Activated naive CD8-positive, alpha-beta T cell treated with anti-CD3 and anti-CD28 coated beads for 36 hours (primary cell): ENCODE data around the gene MUC2. TPM values are rescaled to one million over a fixed set of nuclear protein-coding genes. Genes with fewer than 3 reads are reported as not detected.

ENCODE experiments used
- DNase-seq: peaks from one replicate; pipeline ENCODE4 v3.0.0; 2021
- H3K27ac Mint-ChIP-seq: one replicate; pipeline ENCODE4 v1.8.0; 2022; ENCODE audit warnings: mild to moderate bottlenecking, moderate library complexity, mixed read lengths
- H3K27me3 Mint-ChIP-seq: one replicate; pipeline ENCODE4 v1.8.0; 2022; ENCODE audit warnings: mild to moderate bottlenecking, mixed read lengths
- H3K36me3 Mint-ChIP-seq: one replicate; pipeline ENCODE4 v1.8.0; 2021; ENCODE audit warnings: mild to moderate bottlenecking, mixed read lengths
- H3K4me1 Mint-ChIP-seq: one replicate; pipeline ENCODE4 v1.8.0; 2021; ENCODE audit warnings: mixed read lengths
- H3K4me3 Mint-ChIP-seq: one replicate; pipeline ENCODE4 v1.8.0; 2022; ENCODE audit warnings: mild to moderate bottlenecking, moderate library complexity, mixed read lengths
- H3K9me3 Mint-ChIP-seq: one replicate; pipeline ENCODE4 v1.8.0; 2022; ENCODE audit warnings: mixed read lengths
- total RNA-seq, 2 experiments: library from RNA; stranded (reverse); gene quantifications; one replicate each; pipeline ENCODE4 v1.2.3, GENCODE V29; 2021

The MUC2 gene
- total RNA-seq, 2 experiments from 2014 or later, result not detected

DNA sequence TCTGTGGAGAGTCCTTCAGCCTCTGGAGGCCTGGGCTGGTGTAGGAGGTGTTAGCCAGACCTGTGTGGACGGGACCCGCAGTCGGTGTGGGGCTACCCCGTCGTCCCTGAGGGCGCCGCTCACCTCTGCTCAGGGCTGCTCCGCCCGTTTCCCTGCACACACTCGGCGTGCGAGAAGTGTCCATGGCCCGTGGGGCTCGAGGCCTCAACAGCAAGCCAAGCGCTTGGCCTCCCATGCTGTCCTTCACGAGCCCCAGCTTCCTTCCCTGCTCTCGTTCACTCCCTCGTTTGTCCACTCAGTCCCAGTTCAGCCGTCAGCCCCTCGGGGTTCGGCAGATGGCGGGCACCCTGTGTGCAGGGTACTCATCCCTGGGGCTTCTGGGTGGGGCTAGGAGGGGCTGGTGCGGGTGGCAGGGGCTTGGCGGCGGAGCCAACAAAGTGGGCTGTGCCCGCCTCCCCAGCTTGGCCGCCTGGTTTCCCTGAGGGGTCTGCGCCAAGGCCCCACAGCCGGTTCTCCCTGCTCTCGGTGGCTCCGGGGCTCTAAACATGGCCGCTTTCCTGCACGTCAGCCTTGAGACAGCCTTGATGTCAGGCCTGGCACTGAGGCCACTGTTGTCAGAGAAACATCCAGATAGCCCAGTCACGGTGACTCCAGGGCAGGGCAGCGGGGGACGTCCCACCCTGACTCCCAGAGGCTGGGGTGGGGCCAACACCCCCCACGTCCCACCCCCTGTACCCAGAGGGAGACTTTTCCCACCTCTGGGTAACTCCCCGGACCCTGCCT is 41.5 kb upstream of the MUC2 start:
- Mint-ChIP-seq H3K27me3 (no peaks in the 10 kb centered on the region), H3K27ac (no peak overlapping the region), H3K36me3 (no peaks in the 10 kb centered on the region), H3K4me3 (no peak overlapping the region), H3K9me3 (no peaks in the 10 kb centered on the region), H3K4me1 (no peaks in the 10 kb centered on the region)
- no peak for DNase-seq

DNA sequence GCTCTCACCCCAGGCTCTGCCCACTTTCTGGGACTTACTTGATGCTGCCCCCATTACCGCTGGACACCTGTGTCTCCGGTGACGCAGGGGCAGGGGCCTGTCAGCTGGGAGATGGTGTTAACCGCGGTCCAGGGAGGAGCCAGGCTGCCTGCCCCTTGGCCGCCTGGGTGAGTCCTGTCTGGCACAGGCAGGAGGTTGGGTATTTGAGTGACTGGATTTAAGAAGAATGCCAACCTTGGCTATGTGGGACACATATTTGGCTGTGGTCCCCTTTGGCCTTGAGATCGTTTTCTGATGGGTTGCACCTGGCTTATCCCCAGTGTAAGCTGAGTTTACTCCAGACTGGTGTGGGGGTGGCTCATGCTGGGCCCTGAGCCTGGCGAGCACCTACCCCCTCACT is 40.7 kb upstream of the MUC2 start:
- Mint-ChIP-seq H3K27me3 (no peaks in the 10 kb centered on the region), H3K9me3 (no peaks in the 10 kb centered on the region), H3K4me1 (no peaks in the 10 kb centered on the region), H3K27ac (no peak overlapping the region), H3K36me3 (no peaks in the 10 kb centered on the region), H3K4me3 (no peak overlapping the region)
- no peak for DNase-seq

DNA sequence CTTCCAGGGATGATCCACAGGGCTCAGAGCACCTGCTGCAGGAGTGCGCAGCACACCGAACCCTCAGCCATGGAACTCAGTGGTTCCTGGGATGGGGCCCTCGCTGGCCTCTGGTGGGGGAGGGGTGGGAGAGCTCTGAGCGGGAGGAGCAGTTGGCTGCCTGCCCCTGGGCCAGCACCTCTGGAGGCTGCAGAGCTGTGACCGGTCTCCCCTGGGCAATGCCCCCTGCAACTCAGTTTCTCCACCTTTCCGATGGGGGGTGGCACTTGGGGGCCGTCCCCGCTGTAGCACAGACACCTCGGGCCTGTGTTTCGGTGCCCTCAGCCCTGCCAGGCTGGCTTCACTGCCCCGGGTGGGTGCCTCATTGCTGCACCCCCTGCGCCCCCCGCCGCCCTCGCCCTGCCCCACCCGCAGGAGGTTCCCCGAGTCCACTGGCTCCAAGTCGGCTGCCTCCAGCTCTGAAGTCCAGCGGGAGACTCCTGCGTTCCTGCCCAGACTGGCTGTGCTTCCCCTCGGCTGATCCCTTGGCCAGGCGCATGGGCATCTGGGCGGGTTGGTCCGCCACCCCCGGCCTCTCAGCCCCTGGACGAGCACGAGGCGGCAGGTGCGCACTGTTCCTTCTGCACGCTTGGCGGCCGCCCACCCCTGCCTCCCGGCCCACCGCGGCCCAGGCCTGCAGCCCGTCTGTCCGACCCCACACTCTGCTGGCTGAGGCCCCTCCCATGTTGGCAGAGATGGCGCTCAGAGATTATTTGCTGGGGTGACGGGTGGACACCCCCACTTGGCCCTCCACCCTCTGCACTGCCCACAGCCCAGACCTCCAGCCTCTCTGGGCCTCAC is 40.0 kb upstream of the MUC2 start:
- Mint-ChIP-seq H3K27me3 (no peaks in the 10 kb centered on the region), H3K9me3 (no peaks in the 10 kb centered on the region), H3K36me3 (no peaks in the 10 kb centered on the region), H3K4me1 (no peaks in the 10 kb centered on the region), H3K4me3 (no peak overlapping the region), H3K27ac (no peak overlapping the region)
- no peak for DNase-seq

DNA sequence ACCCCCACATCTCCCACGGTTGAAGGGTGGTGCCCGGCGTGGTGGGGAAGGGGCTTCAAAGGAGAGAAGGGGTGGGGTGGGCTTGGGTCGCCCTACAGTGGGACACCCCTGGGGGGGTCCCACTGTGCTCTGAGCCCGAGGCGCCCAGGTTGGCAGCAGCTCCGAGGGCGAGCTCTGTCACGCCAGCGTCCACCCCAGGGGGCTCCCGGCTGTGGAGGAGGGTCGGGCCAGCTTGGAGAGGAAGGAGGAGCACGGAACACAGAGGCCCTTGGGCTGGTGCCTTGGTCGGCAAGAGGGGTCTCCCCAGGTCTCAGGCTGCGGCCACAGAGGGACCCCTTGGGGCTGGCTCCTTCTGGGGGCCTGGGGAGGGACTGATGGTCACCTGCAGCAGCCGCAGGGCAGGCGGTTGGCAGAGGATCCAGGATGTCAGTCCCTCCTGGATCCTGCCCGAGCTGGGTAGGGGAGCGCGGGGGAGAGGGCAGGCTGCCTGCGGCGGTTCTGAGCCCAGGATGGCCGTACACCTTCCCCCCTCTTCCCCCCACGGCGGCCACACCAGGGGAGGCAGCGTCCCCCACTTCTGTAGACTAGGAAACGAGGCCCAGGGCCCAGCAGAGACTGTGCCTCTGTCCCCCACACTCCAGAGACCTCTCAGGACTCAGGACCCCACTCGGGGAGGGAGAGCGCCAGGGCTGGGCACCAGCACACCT is 38.9 kb upstream of the MUC2 start:
- Mint-ChIP-seq H3K27ac (no peak overlapping the region), H3K4me3 (no peak overlapping the region), H3K27me3 (no peaks in the 10 kb centered on the region), H3K4me1 (no peaks in the 10 kb centered on the region), H3K36me3 (no peaks in the 10 kb centered on the region), H3K9me3 (no peaks in the 10 kb centered on the region)
- no peak for DNase-seq

DNA sequence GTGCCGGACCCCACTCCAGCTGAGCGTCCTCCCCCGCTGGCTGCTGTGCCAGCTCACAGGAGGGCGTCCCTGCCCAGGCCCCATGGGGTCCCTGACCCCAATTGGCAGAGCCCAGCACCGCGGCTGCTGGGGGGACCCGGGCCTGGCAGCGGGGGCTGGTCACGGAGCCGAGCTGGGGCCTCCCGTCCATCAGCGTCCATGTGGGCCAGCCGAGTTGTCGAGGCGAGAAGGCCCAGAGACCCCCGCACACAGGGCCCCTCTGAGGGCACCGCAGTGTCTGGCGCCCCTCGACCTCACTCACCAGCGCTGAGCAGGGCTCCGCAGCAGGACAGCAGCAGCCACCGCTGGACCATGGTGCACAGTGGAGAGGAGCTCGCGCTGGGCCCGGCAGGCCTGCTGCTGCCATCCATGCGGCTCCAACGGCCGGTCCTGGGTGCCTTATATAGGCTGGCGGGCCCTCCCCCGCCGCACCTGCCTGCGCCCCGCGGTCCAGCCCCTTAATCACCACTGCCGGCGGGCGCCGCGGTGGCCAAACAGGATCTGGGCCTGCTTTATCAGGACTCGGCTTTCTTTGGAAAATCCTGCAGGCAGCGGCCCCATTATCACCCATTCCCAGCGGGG is 38.3 kb upstream of the MUC2 start, which contains the start of gene MUC6:
TSS of gene MUC6 (minus strand) at position 416 of the 621 bp plus-strand sequence. CDS start at position 353, 63 bp downstream.
- DNase-seq, result no peak
- no peaks in the 10 kb centered on the region for H3K9me3 Mint-ChIP-seq

DNA sequence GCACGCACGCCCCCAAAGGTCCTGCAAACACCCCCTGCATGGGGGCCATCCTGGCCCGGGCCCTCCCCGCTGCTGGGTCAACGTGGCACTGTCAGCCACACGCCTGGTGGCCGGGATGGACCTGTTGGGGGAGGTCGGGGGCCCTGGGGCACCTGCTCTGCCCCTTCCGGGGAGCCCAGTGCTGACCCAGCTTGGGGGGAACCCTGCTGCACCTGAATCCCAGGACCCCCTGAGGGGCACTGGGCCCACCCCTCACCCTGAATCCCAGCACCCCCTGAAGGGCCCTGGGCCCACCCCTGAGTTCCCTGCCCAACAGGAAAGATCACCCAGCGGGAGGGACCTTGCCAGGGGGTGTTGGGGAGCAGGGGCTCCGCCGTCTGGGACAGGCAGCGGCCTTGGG is 37.7 kb upstream of the MUC2 start:
- H3K9me3 Mint-ChIP-seq, result no peaks in the 10 kb centered on the region
- DNase-seq, result no peak

More for the DNA sequence above, 38.3 kb upstream of the MUC2 start, which contains the start of gene MUC6:
- Mint-ChIP-seq H3K36me3 (no peaks in the 10 kb centered on the region), H3K27ac (no peak within 1 kb of the TSS), H3K27me3 (no peaks in the 10 kb centered on the region), H3K4me3 (no peak within 1 kb of the TSS), H3K4me1 (no peaks in the 10 kb centered on the region)

DNA sequence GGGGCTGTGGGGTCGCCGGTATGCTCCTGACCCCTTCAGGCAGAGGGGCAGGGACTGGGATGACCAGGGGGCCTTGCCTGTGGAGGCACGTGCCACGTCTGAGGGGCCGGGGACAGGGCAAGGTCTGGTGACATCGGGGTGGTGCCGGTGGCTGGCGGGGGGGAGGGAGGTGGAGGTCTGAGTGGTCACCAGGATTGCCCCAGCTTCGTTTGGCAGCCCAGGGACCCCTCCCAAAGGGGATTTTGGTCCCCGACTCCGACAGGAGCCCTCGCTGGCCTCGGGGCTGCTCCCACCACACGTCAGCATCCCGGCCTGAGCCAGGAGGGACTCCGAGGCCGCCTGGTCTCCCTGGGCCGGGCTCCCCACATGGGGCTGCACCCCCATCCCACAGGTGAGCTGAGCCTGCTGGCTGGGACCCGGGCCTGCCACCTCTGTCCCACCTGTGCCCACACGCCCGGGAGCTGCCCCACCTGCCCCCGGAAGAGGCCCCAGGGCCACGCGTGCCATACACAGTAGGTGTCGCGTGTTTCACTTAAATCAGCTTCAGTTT is 37.1 kb upstream of the MUC2 start:
- H3K9me3 Mint-ChIP-seq, result no peaks in the 10 kb centered on the region
- no peak overlapping the region for H3K4me3 Mint-ChIP-seq
- H3K4me1 Mint-ChIP-seq, result no peaks in the 10 kb centered on the region
- no peaks in the 10 kb centered on the region for H3K27me3 Mint-ChIP-seq
- no peak for DNase-seq
- no peak overlapping the region for H3K27ac Mint-ChIP-seq
- H3K36me3 Mint-ChIP-seq, result no peaks in the 10 kb centered on the region

More for the DNA sequence above, 37.7 kb upstream of the MUC2 start:
- no peaks in the 10 kb centered on the region for H3K4me1 Mint-ChIP-seq
- H3K36me3 Mint-ChIP-seq, result no peaks in the 10 kb centered on the region
- H3K27ac Mint-ChIP-seq, result no peak overlapping the region
- no peak overlapping the region for H3K4me3 Mint-ChIP-seq
- H3K27me3 Mint-ChIP-seq, result no peaks in the 10 kb centered on the region

DNA sequence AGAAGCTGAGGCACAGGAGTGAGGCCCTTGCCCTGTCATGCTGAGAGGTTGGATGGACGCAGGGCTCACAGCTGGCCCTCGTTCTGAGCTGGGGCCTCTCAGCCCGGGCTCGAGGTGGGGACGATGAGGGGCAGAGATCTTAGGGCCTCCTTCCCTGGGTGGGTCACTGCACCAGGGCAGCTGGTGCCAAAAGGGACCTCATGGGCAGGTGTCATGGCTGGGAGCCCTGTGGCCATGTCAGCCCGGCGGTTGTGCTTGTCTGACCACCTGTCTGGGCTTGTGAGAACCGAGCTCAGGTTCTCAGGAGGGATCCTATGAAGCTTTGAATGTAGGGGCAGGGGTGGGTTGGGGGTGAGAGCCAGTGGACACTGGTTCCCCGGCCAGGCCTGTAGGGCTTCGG is 36.3 kb upstream of the MUC2 start:
- Mint-ChIP-seq H3K27me3 (no peaks in the 10 kb centered on the region), H3K36me3 (no peaks in the 10 kb centered on the region), H3K4me3 (no peak overlapping the region), H3K9me3 (no peaks in the 10 kb centered on the region), H3K27ac (no peak overlapping the region), H3K4me1 (no peaks in the 10 kb centered on the region)
- no peak for DNase-seq

DNA sequence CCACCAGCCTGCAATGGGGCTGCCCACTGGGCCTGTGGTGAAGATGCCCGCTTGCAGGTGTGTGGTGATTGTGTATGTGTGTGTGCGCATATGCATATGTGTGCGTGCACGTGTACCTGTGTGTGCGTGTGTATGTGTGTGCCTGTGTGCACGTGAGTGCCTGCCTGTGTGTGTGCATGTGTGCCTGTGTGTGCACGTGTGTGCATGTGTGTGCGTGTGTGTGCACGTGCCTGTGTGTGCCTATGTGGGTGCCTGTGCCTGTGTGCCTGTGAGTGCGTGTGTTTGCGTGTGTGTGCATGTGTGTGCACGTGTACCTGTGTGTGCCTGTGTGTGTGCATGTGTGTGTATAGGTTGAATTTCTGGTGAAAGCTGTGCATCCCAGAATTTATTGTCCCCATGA is 35.8 kb upstream of the MUC2 start:
- no peak for DNase-seq
- Mint-ChIP-seq H3K36me3 (no peaks in the 10 kb centered on the region), H3K27me3 (peaks cover 1% of the 10 kb centered on the region), H3K9me3 (no peaks in the 10 kb centered on the region), H3K27ac (no peak overlapping the region), H3K4me3 (no peak overlapping the region), H3K4me1 (no peaks in the 10 kb centered on the region)

DNA sequence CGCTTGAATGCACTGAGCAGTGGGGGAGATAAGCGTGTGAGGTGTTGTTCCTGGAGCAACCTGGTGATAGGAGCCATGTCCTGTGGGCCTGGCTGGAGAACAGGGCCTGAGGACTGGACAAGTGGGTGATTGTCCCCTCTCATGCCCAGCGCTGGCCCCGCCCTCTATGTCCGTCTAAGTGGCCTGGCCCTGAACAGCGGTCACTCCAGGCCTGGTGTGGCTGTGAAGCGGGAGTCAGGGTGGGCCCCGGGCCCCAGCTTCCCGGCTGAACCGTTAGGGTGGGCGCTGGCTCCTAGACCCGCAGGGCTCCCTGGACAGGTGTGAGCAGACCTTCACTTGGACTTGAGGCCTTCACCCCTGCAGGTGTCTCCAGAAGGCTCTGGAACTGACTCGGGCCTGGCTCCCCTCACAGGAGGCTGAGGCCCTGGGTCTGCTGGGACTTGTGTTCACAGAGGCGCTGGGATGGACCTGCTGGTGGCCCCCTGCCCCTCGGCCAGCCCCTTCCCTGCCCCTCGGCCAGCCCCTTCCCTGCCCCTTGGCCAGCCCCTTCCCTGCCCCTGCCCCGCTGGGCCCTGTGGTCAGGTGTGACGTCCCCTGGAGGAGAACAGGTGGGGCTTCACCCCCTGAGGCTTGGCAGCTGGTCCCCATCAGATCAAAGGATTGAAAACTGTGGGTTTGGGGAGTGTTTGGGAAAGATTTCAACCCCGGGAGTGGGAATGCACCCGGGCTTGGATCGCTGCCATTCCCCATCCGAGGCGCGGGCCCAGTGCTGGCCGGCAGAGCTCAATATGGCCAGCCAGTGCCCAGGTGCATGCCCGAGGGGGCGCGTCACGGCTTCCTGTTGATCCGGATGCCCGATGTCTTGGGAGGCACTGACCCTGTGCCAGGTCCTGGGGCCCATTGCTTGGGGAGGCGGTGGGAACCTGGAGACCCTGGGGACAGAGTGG is 34.9 kb upstream of the MUC2 start:
- no peak overlapping the region for H3K4me3 Mint-ChIP-seq
- no peaks in the 10 kb centered on the region for H3K9me3 Mint-ChIP-seq
- H3K36me3 Mint-ChIP-seq, result no peaks in the 10 kb centered on the region
- DNase-seq, result no peak
- no peak overlapping the region for H3K27ac Mint-ChIP-seq
- peaks cover 8% of the 10 kb centered on the region for H3K27me3 Mint-ChIP-seq
- no peaks in the 10 kb centered on the region for H3K4me1 Mint-ChIP-seq

DNA sequence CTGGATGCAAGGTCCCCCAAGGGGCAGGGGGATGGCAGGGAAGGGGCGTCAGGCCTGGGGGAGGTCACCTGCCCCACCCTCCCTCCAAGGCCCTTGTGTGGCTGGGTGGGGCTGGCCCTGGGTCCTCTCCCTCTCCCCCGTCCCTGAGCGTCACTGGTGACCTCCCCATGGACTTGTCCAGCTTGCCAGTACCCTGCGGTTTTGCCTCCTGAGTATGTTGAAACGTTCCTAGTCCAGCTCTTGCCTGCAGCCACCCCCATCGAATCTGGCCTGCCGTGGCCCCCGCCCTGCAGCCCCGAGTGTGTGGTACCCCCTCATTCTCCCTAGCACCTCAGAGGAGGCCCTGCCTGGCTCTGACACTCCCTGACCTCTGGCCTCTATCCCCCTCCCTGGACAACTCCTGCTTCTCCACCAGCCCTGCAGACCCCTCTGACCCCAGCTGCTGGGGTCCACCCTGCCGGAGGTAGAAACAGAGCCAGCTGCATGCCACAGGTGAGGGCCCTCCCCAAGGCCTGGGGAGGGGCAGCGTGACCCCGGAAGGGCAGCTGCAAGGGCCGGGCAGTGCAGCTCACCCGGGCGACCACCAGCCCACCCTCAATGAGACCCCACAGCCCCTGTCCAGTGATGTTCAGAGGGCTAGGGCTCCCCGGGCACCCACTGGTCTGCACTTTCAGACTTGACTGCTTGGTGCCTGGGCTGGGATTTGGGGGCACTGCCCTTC is 34.1 kb upstream of the MUC2 start:
- Mint-ChIP-seq H3K27me3 (peaks cover 8% of the 10 kb centered on the region), H3K9me3 (no peaks in the 10 kb centered on the region), H3K4me1 (no peaks in the 10 kb centered on the region), H3K27ac (no peak overlapping the region), H3K4me3 (no peak overlapping the region), H3K36me3 (no peaks in the 10 kb centered on the region)
- DNase-seq, result no peak

DNA sequence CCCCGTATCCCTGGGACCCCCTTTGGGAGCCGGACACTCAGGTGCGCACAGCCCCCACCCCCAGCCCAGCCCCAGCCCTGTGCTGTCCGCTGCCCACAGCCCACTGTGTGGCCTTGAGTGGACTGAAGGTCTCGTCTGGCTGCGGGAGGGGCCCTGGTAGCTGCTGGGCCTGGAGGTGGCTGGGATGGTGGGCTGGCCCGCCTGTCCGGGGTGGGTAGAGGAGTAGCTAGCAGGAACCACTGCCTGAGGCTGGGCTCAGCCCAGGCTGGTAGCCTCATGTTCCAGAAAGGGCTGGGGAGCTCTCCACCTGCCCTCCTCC is 33.6 kb upstream of the MUC2 start:
- H3K9me3 Mint-ChIP-seq, result no peaks in the 10 kb centered on the region
- H3K36me3 Mint-ChIP-seq, result no peaks in the 10 kb centered on the region
- peaks cover 8% of the 10 kb centered on the region for H3K27me3 Mint-ChIP-seq
- no peak overlapping the region for H3K4me3 Mint-ChIP-seq
- H3K27ac Mint-ChIP-seq, result no peak overlapping the region
- no peak for DNase-seq
- no peaks in the 10 kb centered on the region for H3K4me1 Mint-ChIP-seq

DNA sequence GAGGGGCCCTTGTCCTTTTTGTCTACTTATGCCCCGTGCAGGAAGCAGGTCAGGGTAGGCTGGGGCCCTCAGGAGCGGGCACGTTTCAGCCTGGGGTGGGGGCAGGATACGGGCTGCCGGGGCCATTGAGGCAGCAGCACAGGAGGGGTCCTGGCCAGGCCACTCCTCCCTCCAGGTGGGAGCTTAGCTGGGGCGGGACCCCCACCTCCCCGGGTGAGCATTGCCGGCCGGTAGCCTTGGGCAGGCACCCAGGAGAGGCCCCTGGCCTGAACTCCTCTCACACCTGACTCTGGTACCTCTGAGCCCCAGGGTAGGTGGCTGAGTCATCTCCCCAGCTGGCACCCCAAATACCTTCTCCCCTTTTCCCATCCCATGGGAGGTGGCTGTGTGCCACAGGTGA is 33.2 kb upstream of the MUC2 start:
- H3K4me1 Mint-ChIP-seq, result no peaks in the 10 kb centered on the region

More for the DNA sequence above, 33.2 kb upstream of the MUC2 start:
- peaks cover 8% of the 10 kb centered on the region for H3K27me3 Mint-ChIP-seq
- no peaks in the 10 kb centered on the region for H3K9me3 Mint-ChIP-seq
- no peak for DNase-seq
- H3K4me3 Mint-ChIP-seq, result no peak overlapping the region
- no peak overlapping the region for H3K27ac Mint-ChIP-seq
- H3K36me3 Mint-ChIP-seq, result no peaks in the 10 kb centered on the region
